Lower lobe of right lung (tissue), 2 donors: ENCODE measurements around the gene GRHL1. TPM values are rescaled to one million over a fixed set of nuclear protein-coding genes. Genes with fewer than 3 reads are reported as not detected.

ENCODE experiments used
- ATAC-seq, 2 donors: fragments of 200-7000 bp; cut with Tn5 transposase; one replicate each; pipeline ENCODE4 v1.9.1; 2020 to 2022; ENCODE audit warnings: mild to moderate bottlenecking in 2 of 2, moderate library complexity in 2 of 2
- DNase-seq: peaks from one replicate; pipeline ENCODE4 v3.0.0-alpha.2; 2020
- H3K27ac ChIP-seq: fragments of 200-600 bp; one replicate; pipeline ENCODE4 v1.8.0; 2022
- H3K27me3 ChIP-seq: fragments of 200-600 bp; one replicate; pipeline ENCODE4 v1.8.0; 2022; ENCODE audit warnings: low read depth
- H3K36me3 ChIP-seq: fragments of 200-600 bp; one replicate; pipeline ENCODE4 v1.8.0; 2022; ENCODE audit warnings: mild to moderate bottlenecking
- H3K4me1 ChIP-seq: fragments of 200-600 bp; one replicate; pipeline ENCODE4 v1.8.0; 2022
- H3K4me3 ChIP-seq: fragments of 200-600 bp; one replicate; pipeline ENCODE4 v1.8.0; 2022; ENCODE audit warnings: mild to moderate bottlenecking
- H3K9me3 ChIP-seq: fragments of 200-600 bp; one replicate; pipeline ENCODE4 v1.8.0; 2022
- CTCF ChIP-seq: fragments of 200-600 bp; IDR thresholded peaks from one replicate; pipeline ENCODE4 v1.8.0; 2022; ENCODE audit warnings: antibody characterized with exemption, mild to moderate bottlenecking
- intact Hi-C: fragments of 100-400 bp; cut with DNase I; formaldehyde crosslinking; loops from one replicate; pipeline ENCODE4 v1.11.0; 2022
- total RNA-seq: library from RNA; stranded (reverse); fragmentation: NEBNext Ultra II Directional; extraction: Animal tissue kit (Norgen Biotek cat#: 25700); gene quantifications from one replicate; pipeline ENCODE4 v1.2.1, GENCODE V29; 2021
- donor health status: DM: no; HTN: yes; CAD: no; lungs with severe emphysema.

GRHL1 gene
- total RNA-seq, 1 donor from 2014 or later: 6.5 TPM

DNA sequence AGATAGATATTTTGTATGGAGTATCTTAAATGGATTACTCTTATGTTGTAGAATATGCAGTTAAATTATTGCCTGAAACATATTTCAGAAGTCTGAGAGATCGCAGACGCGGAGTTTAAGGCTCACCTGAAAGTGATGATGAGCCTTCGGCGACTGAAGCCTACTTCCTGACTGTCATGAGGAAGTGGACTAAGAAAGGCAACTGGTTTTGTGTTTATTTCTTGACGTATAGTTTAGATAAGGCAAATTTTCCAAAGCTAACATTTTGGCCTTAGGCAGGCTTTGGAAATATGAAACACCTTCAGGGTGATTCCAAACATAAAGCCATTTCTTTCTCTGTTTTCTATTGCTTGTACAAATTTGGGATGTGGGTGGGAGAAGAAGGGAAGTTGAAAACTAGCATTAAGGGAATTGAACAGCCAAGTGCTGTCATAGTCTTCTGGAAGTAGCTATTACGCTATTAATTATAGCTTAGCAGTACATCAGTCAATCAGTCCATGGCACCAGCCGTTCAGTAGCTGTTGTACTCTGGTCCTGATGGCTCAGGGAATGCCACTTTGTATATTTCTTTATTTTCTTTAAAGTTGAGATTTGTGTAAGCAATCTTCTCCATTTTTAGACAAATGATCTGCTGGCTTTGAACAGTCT, 1.5 kb downstream of the GRHL1 start:
- Histone ChIP-seq H3K36me3 (no peaks in the 10 kb centered on the region), H3K9me3 (no peaks in the 10 kb centered on the region), H3K4me3 (peak overlapping the region; percentile 71), H3K27ac (no peak overlapping the region), H3K27me3 (peaks cover 6% of the 10 kb centered on the region), H3K4me1 (peaks cover 23% of the 10 kb centered on the region)
- no peak for TF ChIP-seq CTCF
- ATAC-seq: no peak
- intact Hi-C loops: no loop called here
- no peak for DNase-seq

- intact Hi-C loops: no loop called here
Measured at GRCh38 chr2:9954136-9954535, 2.6 kb downstream of the GRHL1 start.

DNA sequence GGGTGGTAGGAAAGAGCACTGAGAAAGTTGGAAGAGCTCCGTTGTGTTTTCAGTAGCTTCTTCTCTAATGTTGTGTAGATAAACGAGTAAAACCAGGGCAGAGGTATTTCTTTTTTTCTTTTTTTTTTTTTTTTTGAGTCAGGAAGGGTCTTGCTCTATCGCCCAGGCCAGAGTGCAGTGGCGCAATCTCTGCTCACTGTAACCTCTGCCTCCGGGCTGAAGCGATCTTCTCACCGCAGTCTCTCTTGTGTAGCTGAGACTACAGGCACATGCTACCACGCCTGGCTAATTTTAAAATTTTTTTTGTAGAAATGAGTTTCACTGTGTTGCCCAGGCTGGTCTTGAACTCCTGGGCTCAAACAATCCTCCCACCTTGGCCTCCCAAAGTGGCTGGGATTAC, 6.6 kb downstream of the GRHL1 start:
- ATAC-seq: no peak
- peaks cover 6% of the 10 kb centered on the region for H3K4me1 ChIP-seq

More at GRCh38 chr2:9954136-9954535, 2.6 kb downstream of the GRHL1 start:
- Histone ChIP-seq H3K4me3 (no peak overlapping the region), H3K36me3 (no peaks in the 10 kb centered on the region), H3K9me3 (no peaks in the 10 kb centered on the region), H3K27me3 (peaks cover 6% of the 10 kb centered on the region), H3K27ac (no peak overlapping the region), H3K4me1 (peaks cover 23% of the 10 kb centered on the region)
- ATAC-seq: no peak
- no peak for TF ChIP-seq CTCF
- no peak for DNase-seq

GRCh38 chr2:9959262-9959661, 7.8 kb downstream of the GRHL1 start:
- Histone ChIP-seq H3K27ac (no peak overlapping the region), H3K4me3 (no peak overlapping the region), H3K4me1 (no peaks in the 10 kb centered on the region), H3K9me3 (no peaks in the 10 kb centered on the region), H3K27me3 (no peaks in the 10 kb centered on the region), H3K36me3 (no peaks in the 10 kb centered on the region)
- ATAC-seq: no peak
- no peak for DNase-seq
- intact Hi-C loops: no loop called here
- no peak for TF ChIP-seq CTCF

More for the DNA sequence above, 6.6 kb downstream of the GRHL1 start:
- Histone ChIP-seq H3K27ac (no peak overlapping the region), H3K27me3 (no peaks in the 10 kb centered on the region), H3K36me3 (no peaks in the 10 kb centered on the region), H3K9me3 (no peaks in the 10 kb centered on the region), H3K4me3 (no peak overlapping the region)
- no peak for DNase-seq
- intact Hi-C loops: no loop called here
- no peak for TF ChIP-seq CTCF

- Histone ChIP-seq H3K9me3 (no peaks in the 10 kb centered on the region), H3K27ac (no peak overlapping the region), H3K36me3 (peaks cover 7% of the 10 kb centered on the region), H3K4me1 (no peaks in the 10 kb centered on the region), H3K27me3 (no peaks in the 10 kb centered on the region), H3K4me3 (no peak overlapping the region)
- intact Hi-C loops: no loop called here
- no peak for TF ChIP-seq CTCF
- ATAC-seq: no peak
- no peak for DNase-seq
Measured at GRCh38 chr2:9961013-9961412, 9.5 kb downstream of the GRHL1 start.
